HepG2 (cell line): ENCODE results near the gene RASA3. TPM values are rescaled to one million over a fixed set of nuclear protein-coding genes. Genes with fewer than 3 reads are reported as not detected.

Experiments used
- ATAC-seq: fragments of 200-7000 bp; cut with Tn5 transposase; 3 replicates; pipeline ENCODE4 v1.9.1; 2020; ENCODE audit warnings: mild to moderate bottlenecking, moderate library complexity
- BruUV-seq: library from RNA; stranded (reverse); fragments of 400-500 nt; replicated peaks from 2 replicates; lab custom pipeline; 2021; lab: Mats Ljungman, UMichigan
- CTCF ChIA-PET: fragments of 300-600 bp; formaldehyde crosslinking; extraction: SDS; loops from one replicate; lab custom pipeline; 2021; ENCODE audit warnings: low total read pairs, inconsistent platforms, low intra/inter-chr PET ratio; lab: Yijun Ruan, JAX
- POLR2A ChIA-PET: fragments of 350-600 bp; sonication (Branson Sonifier 250); formaldehyde crosslinking; loops from one replicate; lab custom pipeline; 2020; ENCODE audit warnings: antibody characterized with exemption, inconsistent platforms; lab: Yijun Ruan, JAX
- DNase-seq: peaks from one replicate; pipeline ENCODE4 v3.0.0-alpha.2; 2015; ENCODE audit warnings: low spot score
- FAIRE-seq: peaks from 3 replicates; lab custom pipeline; 2011; peaks lifted over from hg19 to GRCh38; lab: Jason Lieb, UNC
- H2AFZ ChIP-seq: one replicate; pipeline ENCODE4 v1.6.1; 2011; ENCODE audit warnings: low read length, inconsistent platforms
- H3K27ac ChIP-seq: fragments of 300-600 bp; 3 replicates; pipeline ENCODE4 v1.8.0; 2011; ENCODE audit warnings: mixed run types, mild to moderate bottlenecking, mixed read lengths, low read length, inconsistent platforms; ENCODE audit not compliant: insufficient read depth; ENCODE audit errors: extremely low read length
- H3K27me3 ChIP-seq, 2 experiments: fragments of 200-600 bp in 1 of 2; 2 replicates in 1 of 2; 3 replicates in 1 of 2; pipeline versions ENCODE4 v1.6.0 to v1.8.0; 2011; ENCODE audit warnings: low read length in 2 of 2, mild to moderate bottlenecking in 2 of 2, moderate library complexity in 2 of 2, inconsistent platforms in 1 of 2; ENCODE audit not compliant: insufficient read depth in 2 of 2, control insufficient read depth in 1 of 2
- H3K36me3 ChIP-seq, 2 experiments: fragments of 200-600 bp in 1 of 2; replicated peaks in 1 of 2; 2 replicates in 1 of 2; 3 replicates in 1 of 2; pipeline versions ENCODE4 v1.5.1 to v1.8.0; 2011; ENCODE audit warnings: low read length in 2 of 2, inconsistent platforms in 1 of 2; ENCODE audit not compliant: insufficient read depth in 2 of 2, control insufficient read depth in 1 of 2
- H3K4me1 ChIP-seq: 2 replicates; pipeline ENCODE4 v1.5.1; 2012; ENCODE audit warnings: low read length, inconsistent platforms; ENCODE audit not compliant: insufficient read depth
- H3K4me2 ChIP-seq: 2 replicates; pipeline ENCODE4 v1.6.0; 2011; ENCODE audit warnings: low read depth, low read length, inconsistent platforms
- H3K4me3 ChIP-seq, 3 experiments: fragments of 200-600 bp in 1 of 3; sonication (generic), shearing (Covaris generic) in 1 of 3; replicated peaks in 1 of 3; 2 replicates each; pipeline ENCODE4 v1.5.1; 2011 to 2016; ENCODE audit warnings: low read length in 3 of 3, inconsistent platforms in 2 of 3, low read depth in 2 of 3, mild to moderate bottlenecking in 2 of 3, control low read depth in 1 of 3, mixed read lengths in 1 of 3; ENCODE audit not compliant: insufficient read depth in 1 of 3
- H3K79me2 ChIP-seq: one replicate; pipeline ENCODE4 v1.6.1; 2011; ENCODE audit warnings: low read length, inconsistent platforms; ENCODE audit not compliant: insufficient read depth
- H3K9ac ChIP-seq: 2 replicates; pipeline ENCODE4 v1.6.0; 2011; ENCODE audit warnings: mild to moderate bottlenecking, low read depth, low read length, inconsistent platforms; ENCODE audit not compliant: insufficient read depth
- H3K9me3 ChIP-seq: 2 replicates; pipeline ENCODE4 v1.5.1; 2012; ENCODE audit warnings: mild to moderate bottlenecking, low read length
- H4K20me1 ChIP-seq: 2 replicates; pipeline ENCODE4 v1.6.0; 2011; ENCODE audit warnings: inconsistent platforms, mild to moderate bottlenecking, low read length, moderate library complexity; ENCODE audit not compliant: insufficient read depth
- CHCHD3 ChIP-seq: sonication (generic); formaldehyde crosslinking; IDR thresholded peaks from 2 replicates; pipeline ENCODE4 v1.8.0; 2022; ENCODE audit warnings: mild to moderate bottlenecking, missing genetic modification reagents, moderate library complexity
- E2F2 ChIP-seq: sonication (generic); formaldehyde crosslinking; IDR thresholded peaks from 2 replicates; pipeline ENCODE4 v1.4.0; 2020; ENCODE audit warnings: missing genetic modification reagents, borderline replicate concordance
- EHMT2 ChIP-seq: fragments of 200-600 bp; sonication (generic); IDR thresholded peaks from 2 replicates; pipeline ENCODE4 v1.7.0; 2017; ENCODE audit warnings: antibody characterized with exemption, low read depth, low read length, borderline replicate concordance
- GZF1 ChIP-seq: sonication (generic); formaldehyde crosslinking; IDR thresholded peaks from 2 replicates; pipeline ENCODE4 v1.5.1; 2020; ENCODE audit warnings: mild to moderate bottlenecking, missing genetic modification reagents
- NCOA1 ChIP-seq: sonication (generic); formaldehyde crosslinking; IDR thresholded peaks from 2 replicates; pipeline ENCODE4 v1.9.0; 2021; ENCODE audit warnings: missing genetic modification reagents
- NFE2 ChIP-seq: sonication (generic); formaldehyde crosslinking; IDR thresholded peaks from 2 replicates; pipeline ENCODE4 v1.4.0; 2020; ENCODE audit warnings: missing genetic modification reagents
- SNRNP70 ChIP-seq: fragments of 200-400 bp; formaldehyde crosslinking; IDR thresholded peaks from 2 replicates; pipeline ENCODE4 v1.6.1; 2017; ENCODE audit warnings: mild to moderate bottlenecking, low read depth, low read length, moderate library complexity
- TIGD3 ChIP-seq: sonication (generic); formaldehyde crosslinking; IDR thresholded peaks from 2 replicates; pipeline ENCODE4 v1.5.1; 2020; ENCODE audit warnings: mild to moderate bottlenecking, missing genetic modification reagents, borderline replicate concordance
- XRCC5 ChIP-seq: fragments of 200-400 bp; formaldehyde crosslinking; optimal IDR thresholded peaks from 2 replicates; pipeline ENCODE3; 2017; ENCODE audit warnings: mild to moderate bottlenecking, low read length
- ZNF775 ChIP-seq: sonication (generic); formaldehyde crosslinking; IDR thresholded peaks from 2 replicates; pipeline ENCODE4 v1.4.0; 2020; ENCODE audit warnings: missing genetic modification reagents, mild to moderate bottlenecking, moderate library complexity, borderline replicate concordance
- WGBS: methylation state at CpG from one replicate; pipeline ENCODE4 v1.1.6; 2017; ENCODE audit warnings: low lambda C conversion rate; 5-methylcytosine and 5-hydroxymethylcytosine counted together
- in situ Hi-C: cut with HindIII; loops from 2 replicates; pipeline ENCODE4 v1.10.0; 2017; ENCODE audit warnings: low pct_unique_long_range_greater_than_20kb; ENCODE audit not compliant: extremely low pct_ligation_motif_present
- intact Hi-C: fragments of 100-400 bp; cut with micrococcal nuclease; formaldehyde crosslinking; loops from one replicate; pipeline ENCODE4 v1.10.0; 2022; ENCODE audit not compliant: unreplicated experiment
- polyA plus RNA-seq, 8 experiments: library from polyadenylated mRNA; depleted of rRNA in 3 of 8; stranded (reverse) in 7 of 8; unstranded in 1 of 8; fragments of >200 nt; fragmentation: Illumina TruSeq in 4 of 8; extraction: Trizol in 4 of 8; gene quantifications; 2 replicates each; pipeline versions ENCODE4 v1.2.1 to v1.2.3, GENCODE V29; 2011 to 2016; ENCODE audit warnings: low read depth in 4 of 8, missing spikeins in 1 of 8, mixed read lengths in 1 of 8; ENCODE audit not compliant: insufficient read depth in 1 of 8
- total RNA-seq, 5 experiments: library from RNA; depleted of rRNA; stranded (reverse); fragments of >200 nt; fragmentation: Illumina TruSeq; extraction: Trizol; gene quantifications; 2 replicates each; pipeline ENCODE4 v1.2.3, GENCODE V29; 2016; ENCODE audit warnings: low read depth in 1 of 5
- TF ChIP-seq, protein P1 (sequence below): IDR thresholded peaks from 2 replicates; pipeline ENCODE4 v1.6.1; 2016; ENCODE audit warnings: missing genetic modification reagents, missing compliant biosample characterization

RASA3 gene
- total and polyA plus RNA-seq, 2 of the 13 experiments (the other 11 are each of a cell fraction or from before 2014, with no cell fraction given), result 0.05 TPM; not detected in 1

DNA sequence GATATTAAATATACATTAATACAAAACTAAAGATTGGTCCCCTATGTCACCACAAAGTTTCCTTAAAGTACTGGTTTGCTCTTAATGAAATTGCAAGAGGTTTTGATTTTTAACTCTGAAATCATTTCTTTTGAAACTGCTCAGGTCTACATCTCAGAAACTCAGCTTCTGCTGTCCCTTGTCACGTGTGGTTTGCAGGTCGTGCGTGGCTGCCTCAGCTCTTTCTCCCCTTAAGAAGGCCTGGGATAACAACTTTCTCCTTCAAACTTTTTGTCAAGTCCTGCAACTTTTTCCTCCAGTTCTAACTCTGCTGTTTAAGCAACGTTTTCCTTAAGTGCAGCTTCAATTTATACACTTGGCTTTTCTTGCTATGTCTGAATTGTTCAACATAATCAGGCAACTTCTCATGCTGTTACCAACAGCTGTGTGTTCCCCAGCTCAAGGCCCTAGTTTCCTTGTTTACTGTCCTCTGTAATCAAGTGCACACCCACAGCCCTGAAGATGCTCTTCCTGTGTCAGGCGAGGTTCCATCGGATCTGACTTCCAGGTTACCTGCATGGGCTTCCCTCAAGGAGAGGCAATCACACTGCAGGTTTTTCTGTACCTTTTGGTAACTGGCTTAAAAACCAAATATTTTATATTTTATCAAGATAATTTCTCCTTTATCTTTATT is 172.0 kb downstream of the RASA3 start:
- CTCF ChIA-PET, result no interaction called here
- 2% methylated on average over 6 of the region's 6 CpGs for WGBS
- intact Hi-C loops, result no loop called here

DNA sequence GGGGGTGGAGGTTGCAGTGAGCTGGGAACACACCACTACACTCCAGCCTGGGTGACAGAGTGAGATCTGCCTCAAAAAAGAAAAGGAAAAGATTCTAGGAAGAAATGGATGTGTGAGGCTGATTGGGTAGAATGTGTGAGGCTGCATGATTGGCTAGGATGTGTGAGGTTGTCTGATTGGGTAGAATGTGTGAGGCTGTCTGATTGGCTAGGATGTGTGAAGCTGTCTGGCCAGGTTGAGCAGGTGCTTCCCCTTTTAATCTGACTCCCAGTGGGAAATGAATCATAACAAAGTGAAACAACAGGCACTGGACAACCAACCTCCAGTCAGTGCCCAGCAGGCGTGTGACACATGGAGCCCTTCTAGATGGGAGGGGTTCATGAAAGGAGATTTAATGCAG is 173.2 kb downstream of the RASA3 start:
- Histone ChIP-seq H3K4me2 (no peak overlapping the region), H3K9me3 (peaks cover 23% of the 10 kb centered on the region), H3K4me1 (no peaks in the 10 kb centered on the region), H3K4me3 (no peak overlapping the region), H4K20me1 (no peaks in the 10 kb centered on the region), H3K79me2 (no peaks in the 10 kb centered on the region), H3K9ac (no peak overlapping the region), H2AFZ (no peak overlapping the region), H3K27ac (no peak overlapping the region), H3K27me3 (peaks cover 0 to 4% of the 10 kb centered on the region in 2 experiments; a peak in 2 of 5 replicates), H3K36me3 (no peaks in the 10 kb centered on the region)
- WGBS, result 0% methylated on average over 1 of the region's 1 CpG
- intact Hi-C loops, result no loop called here
- FAIRE-seq (no peak), DNase-seq (no peak), ATAC-seq (no peak)
- no TSS peak for BruUV-seq
- TF ChIP-seq EHMT2 (no peak), NCOA1 (no peak), NFE2 (CRISPR knock-in tag) (no peak), E2F2 (no peak), GZF1 (CRISPR knock-in tag) (no peak), SNRNP70 (no peak)
- TF ChIP-seq, protein P1, sequence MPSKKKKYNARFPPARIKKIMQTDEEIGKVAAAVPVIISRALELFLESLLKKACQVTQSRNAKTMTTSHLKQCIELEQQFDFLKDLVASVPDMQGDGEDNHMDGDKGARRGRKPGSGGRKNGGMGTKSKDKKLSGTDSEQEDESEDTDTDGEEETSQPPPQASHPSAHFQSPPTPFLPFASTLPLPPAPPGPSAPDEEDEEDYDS (CRISPR knock-in tag), result no peak
- in situ Hi-C loops, result no loop called here
- POLR2A ChIA-PET, result no interaction called here
- CTCF ChIA-PET, result no interaction called here

More for the DNA sequence above, 172.0 kb downstream of the RASA3 start:
- no peaks in the 10 kb centered on the region for H3K4me1 ChIP-seq
- peaks cover 24% of the 10 kb centered on the region for H3K9me3 ChIP-seq
- TF ChIP-seq CHCHD3 (CRISPR knock-in tag) (no peak), XRCC5 (no peak), NCOA1 (no peak), ZNF775 (CRISPR knock-in tag) (no peak), TIGD3 (no peak)
- no peaks in the 10 kb centered on the region for H4K20me1 ChIP-seq
- H3K4me2 ChIP-seq, result no peak overlapping the region
- peaks cover 0 to 4% of the 10 kb centered on the region in 2 experiments; a peak in 2 of 5 replicates for H3K27me3 ChIP-seq
- no TSS peak for BruUV-seq
- H3K9ac ChIP-seq, result no peak overlapping the region
- POLR2A ChIA-PET, result no interaction called here
- H3K36me3 ChIP-seq, result no peaks in the 10 kb centered on the region
- in situ Hi-C loops, result no loop called here
- no peak for DNase-seq
- FAIRE-seq, result no peak
- no peak overlapping the region for H3K4me3 ChIP-seq
- H3K27ac ChIP-seq, result no peak overlapping the region
- H3K79me2 ChIP-seq, result no peaks in the 10 kb centered on the region
- no peak for ATAC-seq
- H2AFZ ChIP-seq, result no peak overlapping the region
